GM12878 (cell line): Measurements from ENCODE around the gene HS3ST3B1. TPM values are rescaled to one million over a fixed set of nuclear protein-coding genes. Genes with fewer than 3 reads are reported as not detected.

Source experiments
- ATAC-seq: fragments of 200-7000 bp; cut with Tn5 transposase; 3 replicates; pipeline ENCODE4 v1.9.1; 2020; ENCODE audit warnings: mild to moderate bottlenecking, moderate library complexity
- BruUV-seq: library from RNA; stranded (reverse); fragments of 400-500 nt; replicated peaks from 2 replicates; lab custom pipeline; 2021; lab: Mats Ljungman, UMichigan
- CTCF ChIA-PET: fragments of 300-600 bp; sonication (Branson Sonifier 250); formaldehyde crosslinking; extraction: SDS; loops from one replicate; lab custom pipeline; 2021; ENCODE audit warnings: inconsistent platforms; lab: Yijun Ruan, JAX
- POLR2A ChIA-PET: fragments of 350-600 bp; formaldehyde crosslinking; extraction: SDS; loops from one replicate; lab custom pipeline; 2021; ENCODE audit warnings: inconsistent platforms; lab: Charles Lee
- RAD21 ChIA-PET: fragments of 300-600 bp; sonication (Branson Sonifier 250); formaldehyde crosslinking; loops from one replicate; lab custom pipeline; 2023; ENCODE audit warnings: antibody characterized with exemption; ENCODE audit not compliant: unreplicated experiment; lab: Charles Lee
- SMC1A ChIA-PET: fragments of 300-600 bp; sonication (Branson Sonifier 250); formaldehyde crosslinking; loops from one replicate; lab custom pipeline; 2023; ENCODE audit not compliant: unreplicated experiment, uncharacterized antibody; lab: Charles Lee
- DNase-seq: peaks from one replicate; pipeline ENCODE4 v3.0.0-alpha.2; 2011; ENCODE audit warnings: low read depth, low spot score
- FAIRE-seq: peaks from 3 replicates; lab custom pipeline; 2011; peaks lifted over from hg19 to GRCh38; lab: Jason Lieb, UNC
- H2AFZ ChIP-seq: 2 replicates; pipeline ENCODE4 v1.6.0; 2011; ENCODE audit warnings: low read depth, low read length, control low read depth; ENCODE audit not compliant: control insufficient read depth
- H3K27ac ChIP-seq: 2 replicates; pipeline ENCODE4 v1.5.1; 2011; ENCODE audit warnings: control low read depth; ENCODE audit not compliant: control insufficient read depth, insufficient read depth
- H3K27me3 ChIP-seq, 2 experiments: replicated peaks in 1 of 2; 2 replicates each; pipeline versions ENCODE4 v1.6.0 to v1.6.1; 2011; ENCODE audit warnings: low read length in 1 of 2; ENCODE audit not compliant: control insufficient read depth in 2 of 2, insufficient read depth in 2 of 2
- H3K36me3 ChIP-seq, 2 experiments: 2 replicates each; pipeline ENCODE4 v1.5.1; 2011; ENCODE audit warnings: low read length in 1 of 2; ENCODE audit not compliant: control insufficient read depth in 2 of 2, insufficient read depth in 2 of 2
- H3K4me1 ChIP-seq: 2 replicates; pipeline ENCODE4 v1.6.1; 2011; ENCODE audit warnings: mild to moderate bottlenecking, low read length, moderate library complexity, mixed read lengths; ENCODE audit not compliant: control insufficient read depth, insufficient read depth
- H3K4me2 ChIP-seq: 2 replicates; pipeline ENCODE4 v1.6.0; 2011; ENCODE audit warnings: control low read depth; ENCODE audit not compliant: control insufficient read depth, insufficient read depth
- H3K4me3 ChIP-seq: fragments of 200-600 bp; sonication (generic); 2 replicates; pipeline ENCODE4 v1.5.1; 2016
- H3K79me2 ChIP-seq: 2 replicates; pipeline ENCODE4 v1.6.0; 2011; ENCODE audit warnings: low read length; ENCODE audit not compliant: control insufficient read depth, insufficient read depth
- H3K9ac ChIP-seq: 2 replicates; pipeline ENCODE4 v1.8.0; 2011; ENCODE audit warnings: low read length, control low read depth, mixed read lengths; ENCODE audit not compliant: control insufficient read depth, insufficient read depth
- H3K9me3 ChIP-seq: replicated peaks from 3 replicates; pipeline ENCODE4 v1.5.1; 2011; ENCODE audit warnings: mild to moderate bottlenecking, low read length; ENCODE audit not compliant: control insufficient read depth, insufficient read depth
- H4K20me1 ChIP-seq: 2 replicates; pipeline ENCODE4 v1.6.0; 2011; ENCODE audit not compliant: control insufficient read depth, insufficient read depth
- ATF7 ChIP-seq: fragments of 450-650 bp; IDR thresholded peaks from 2 replicates; pipeline ENCODE4 v1.6.1; 2016; ENCODE audit warnings: low read depth, mild to moderate bottlenecking
- IRF5 ChIP-seq: fragments of 450-650 bp; IDR thresholded peaks from 2 replicates; pipeline ENCODE4 v1.6.1; 2017; ENCODE audit warnings: borderline replicate concordance
- JUNB ChIP-seq: IDR thresholded peaks from 2 replicates; pipeline ENCODE4 v1.6.1; 2016; ENCODE audit warnings: antibody characterized with exemption, mild to moderate bottlenecking
- NKRF ChIP-seq: fragments of 450-650 bp; conservative IDR thresholded peaks from 2 replicates; pipeline ENCODE4 v1.6.1; 2017; ENCODE audit warnings: mild to moderate bottlenecking, moderate library complexity
- POLR2AphosphoS2 ChIP-seq: IDR thresholded peaks from 2 replicates; pipeline ENCODE4 v1.6.1; 2011; ENCODE audit warnings: low read depth, mild to moderate bottlenecking, low read length, improper control_type of control experiment, moderate library complexity
- SREBF2 ChIP-seq: IDR thresholded peaks from 2 replicates; pipeline ENCODE4 v1.6.1; 2012; ENCODE audit warnings: mild to moderate bottlenecking, low read length
- SUZ12 ChIP-seq: fragments of 200-600 bp; sonication (generic); IDR thresholded peaks from one replicate; pipeline ENCODE4 v1.6.1; 2018; ENCODE audit warnings: antibody characterized with exemption, mild to moderate bottlenecking; ENCODE audit not compliant: unreplicated experiment
- TAF1 ChIP-seq: IDR thresholded peaks from 2 replicates; pipeline ENCODE4 v1.6.1; 2011; ENCODE audit warnings: mild to moderate bottlenecking, low read depth, low read length, borderline replicate concordance
- ZNF274 ChIP-seq: IDR thresholded peaks from one replicate; pipeline ENCODE4 v1.8.0; 2011; ENCODE audit not compliant: insufficient read length, insufficient read depth
- in situ Hi-C: fragments of 300-500 bp; cut with MboI; formaldehyde crosslinking; loops from 9 replicates; pipeline ENCODE4 v1.14.3; 2018; ENCODE audit warnings: mixed read lengths
- intact Hi-C: fragments of 100-400 bp; cut with micrococcal nuclease; formaldehyde crosslinking; loops from one replicate; pipeline ENCODE4 v1.14.2; 2022; ENCODE audit not compliant: unreplicated experiment
- polyA plus RNA-seq, 11 experiments: library from polyadenylated mRNA; depleted of rRNA in 4 of 11; unstranded in 6 of 11; stranded (reverse) in 5 of 11; fragments of >200 nt; fragmentation: Nextera tagmentation in 4 of 11; fragmentation: Illumina TruSeq in 1 of 11; extraction: Ambion mirVana in 4 of 11; extraction: Trizol in 1 of 11; gene quantifications; 1 replicate in 1 of 11; 2 replicates in 10 of 11; pipeline versions ENCODE4 v1.2.1 to v1.2.3, GENCODE V29; 2011 to 2016; ENCODE audit warnings: inconsistent platforms in 2 of 11, missing spikeins in 2 of 11, low read depth in 1 of 11
- total RNA-seq, 4 experiments: library from RNA; depleted of rRNA in 3 of 4; stranded (reverse); fragments of >200 nt in 3 of 4; fragmentation: Illumina TruSeq in 1 of 4; extraction: Trizol in 1 of 4; gene quantifications; 2 replicates each; pipeline versions ENCODE4 v1.2.1 to v1.2.3, GENCODE V29; 2013 to 2021
- TF ChIP-seq, protein P1 (sequence below): IDR thresholded peaks from 2 replicates; pipeline ENCODE4 v1.6.1; 2012; ENCODE audit warnings: low read depth, low read length, improper control_type of control experiment

HS3ST3B1 gene
- total and polyA plus RNA-seq, 10 of the 15 experiments (the other 5 are each of a cell fraction or from before 2014, with no cell fraction given): 0.03 to 0.14 (median 0.06) TPM; not detected in 3

DNA sequence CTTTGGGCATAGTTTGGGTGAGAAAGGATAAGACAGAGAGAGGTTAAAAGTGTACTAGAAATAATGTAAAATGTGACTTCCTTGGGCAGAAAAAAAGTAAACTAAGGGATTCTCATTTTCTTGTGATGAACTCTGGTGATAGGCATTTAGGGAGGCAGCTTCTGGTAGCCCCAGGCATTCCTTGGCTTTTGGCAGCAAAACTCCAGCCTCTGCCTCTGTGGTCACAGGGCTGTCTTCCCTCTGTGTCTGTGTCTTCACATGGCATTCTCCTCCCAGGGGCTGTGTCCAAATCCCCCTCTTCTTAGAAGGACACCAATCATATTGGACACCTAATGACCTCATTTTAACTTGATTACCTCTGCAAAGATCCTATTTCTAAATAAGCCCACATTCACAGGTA, 54.7 kb downstream of the HS3ST3B1 start:
- H3K4me1 ChIP-seq: peaks cover 9% of the 10 kb centered on the region
- H3K4me2 ChIP-seq: no peak overlapping the region
- no peak overlapping the region for H3K9ac ChIP-seq
- in situ Hi-C loops (no loop called here), intact Hi-C loops (no loop called here)
- no peak for DNase-seq
- no peak overlapping the region for H3K27ac ChIP-seq
- no peaks in the 10 kb centered on the region for H3K79me2 ChIP-seq
- H3K4me3 ChIP-seq: no peak overlapping the region
- CTCF ChIA-PET: no interaction called here
- H3K27me3 ChIP-seq: no peaks in the 10 kb centered on the region
- no peaks in the 10 kb centered on the region for H3K36me3 ChIP-seq
- no peak for TF ChIP-seq ATF7
- TF ChIP-seq ZNF274: no peak
- TF ChIP-seq SREBF2: no peak
- no peak for TF ChIP-seq SUZ12
- no peak for TF ChIP-seq TAF1
- TF ChIP-seq, protein P1, sequence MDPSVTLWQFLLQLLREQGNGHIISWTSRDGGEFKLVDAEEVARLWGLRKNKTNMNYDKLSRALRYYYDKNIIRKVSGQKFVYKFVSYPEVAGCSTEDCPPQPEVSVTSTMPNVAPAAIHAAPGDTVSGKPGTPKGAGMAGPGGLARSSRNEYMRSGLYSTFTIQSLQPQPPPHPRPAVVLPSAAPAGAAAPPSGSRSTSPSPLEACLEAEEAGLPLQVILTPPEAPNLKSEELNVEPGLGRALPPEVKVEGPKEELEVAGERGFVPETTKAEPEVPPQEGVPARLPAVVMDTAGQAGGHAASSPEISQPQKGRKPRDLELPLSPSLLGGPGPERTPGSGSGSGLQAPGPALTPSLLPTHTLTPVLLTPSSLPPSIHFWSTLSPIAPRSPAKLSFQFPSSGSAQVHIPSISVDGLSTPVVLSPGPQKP: no peak
- no peak for TF ChIP-seq NKRF
- TF ChIP-seq POLR2AphosphoS2: no peak
- no peak for TF ChIP-seq IRF5
- no peak for TF ChIP-seq JUNB
- RAD21 ChIA-PET: no interaction called here
- FAIRE-seq: no peak
- no peaks in the 10 kb centered on the region for H3K9me3 ChIP-seq
- SMC1A ChIA-PET: no interaction called here
- no peaks in the 10 kb centered on the region for H4K20me1 ChIP-seq
- ATAC-seq: no peak
- no peak overlapping the region for H2AFZ ChIP-seq
- no TSS peak for BruUV-seq
- POLR2A ChIA-PET: no interaction called here
